Fibroblast of villous mesenchyme (primary cell): Measurements from ENCODE around the gene TTBK2. TPM values are rescaled to one million over a fixed set of nuclear protein-coding genes. Genes with fewer than 3 reads are reported as not detected.

Experiments used
- DNase-seq: peaks from one replicate; pipeline ENCODE4 v3.0.0-alpha.2; 2010; ENCODE audit warnings: low read depth
- H3K4me3 ChIP-seq: 2 replicates; pipeline ENCODE4 v1.5.1; 2011; ENCODE audit warnings: low read depth, mild to moderate bottlenecking, low read length
- small RNA-seq: library from RNA; depleted of rRNA; stranded (forward); fragments of <200 nt; gene quantifications from one replicate; pipeline ENCODE3, GENCODE V24; 2012
- total RNA-seq: library from RNA; depleted of rRNA; stranded (reverse); fragments of >200 nt; gene quantifications from 2 replicates; pipeline ENCODE4 v1.2.3, GENCODE V29; 2012
- TF ChIP-seq, protein P1 (sequence below): IDR thresholded peaks from 2 replicates; pipeline ENCODE4 v1.5.1; 2012; ENCODE audit warnings: low read depth, mild to moderate bottlenecking, low read length; ENCODE audit not compliant: insufficient read depth

TTBK2 gene
- total RNA-seq, 1 donor: 17.3 TPM

DNA sequence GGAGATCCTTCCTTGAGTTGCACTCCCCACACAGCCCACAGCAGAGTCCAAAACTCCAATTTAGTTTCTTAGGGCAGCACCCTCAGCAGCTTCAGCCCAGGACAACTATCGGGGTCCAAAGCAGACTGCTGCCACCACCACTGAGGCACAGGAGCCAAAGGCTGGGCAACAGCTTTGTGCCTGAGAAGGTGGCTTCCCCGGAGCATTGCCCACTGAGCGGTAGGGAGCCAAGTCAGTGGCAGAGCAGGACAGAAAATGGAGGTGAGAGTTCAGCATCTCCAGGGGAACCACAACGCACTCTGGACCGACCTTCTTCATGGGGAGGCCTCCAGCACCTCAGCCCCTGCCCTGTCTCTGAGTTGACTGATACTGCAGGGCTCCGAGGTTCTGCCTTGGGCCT, 227.1 kb downstream of the TTBK2 start:
- no peak overlapping the region for H3K4me3 ChIP-seq
- DNase-seq: no peak
- TF ChIP-seq, protein P1, sequence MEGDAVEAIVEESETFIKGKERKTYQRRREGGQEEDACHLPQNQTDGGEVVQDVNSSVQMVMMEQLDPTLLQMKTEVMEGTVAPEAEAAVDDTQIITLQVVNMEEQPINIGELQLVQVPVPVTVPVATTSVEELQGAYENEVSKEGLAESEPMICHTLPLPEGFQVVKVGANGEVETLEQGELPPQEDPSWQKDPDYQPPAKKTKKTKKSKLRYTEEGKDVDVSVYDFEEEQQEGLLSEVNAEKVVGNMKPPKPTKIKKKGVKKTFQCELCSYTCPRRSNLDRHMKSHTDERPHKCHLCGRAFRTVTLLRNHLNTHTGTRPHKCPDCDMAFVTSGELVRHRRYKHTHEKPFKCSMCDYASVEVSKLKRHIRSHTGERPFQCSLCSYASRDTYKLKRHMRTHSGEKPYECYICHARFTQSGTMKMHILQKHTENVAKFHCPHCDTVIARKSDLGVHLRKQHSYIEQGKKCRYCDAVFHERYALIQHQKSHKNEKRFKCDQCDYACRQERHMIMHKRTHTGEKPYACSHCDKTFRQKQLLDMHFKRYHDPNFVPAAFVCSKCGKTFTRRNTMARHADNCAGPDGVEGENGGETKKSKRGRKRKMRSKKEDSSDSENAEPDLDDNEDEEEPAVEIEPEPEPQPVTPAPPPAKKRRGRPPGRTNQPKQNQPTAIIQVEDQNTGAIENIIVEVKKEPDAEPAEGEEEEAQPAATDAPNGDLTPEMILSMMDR: no peak

DNA sequence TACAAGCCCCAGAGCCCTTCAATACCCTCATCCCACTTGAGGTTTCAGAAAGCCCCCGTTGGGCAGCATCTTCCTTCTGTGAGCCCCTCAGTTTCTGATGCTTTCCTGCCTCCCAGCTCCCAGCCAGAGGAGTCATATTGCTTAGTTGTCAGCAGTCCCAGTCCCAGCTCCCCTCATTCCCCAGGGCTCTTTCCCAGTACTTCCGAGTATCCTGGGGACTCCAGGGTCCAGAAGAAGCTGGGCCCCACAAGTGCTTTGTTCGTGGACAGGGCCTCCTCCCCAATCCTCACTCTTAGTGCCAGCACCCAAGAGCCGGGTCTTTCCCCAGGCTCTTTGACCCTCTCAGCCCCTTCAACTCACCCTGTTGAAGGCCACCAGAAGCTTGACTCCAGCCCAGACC, 227.6 kb downstream of the TTBK2 start:
- no peak overlapping the region for H3K4me3 ChIP-seq
- DNase-seq: no peak
- TF ChIP-seq, protein P1: no peak

DNA sequence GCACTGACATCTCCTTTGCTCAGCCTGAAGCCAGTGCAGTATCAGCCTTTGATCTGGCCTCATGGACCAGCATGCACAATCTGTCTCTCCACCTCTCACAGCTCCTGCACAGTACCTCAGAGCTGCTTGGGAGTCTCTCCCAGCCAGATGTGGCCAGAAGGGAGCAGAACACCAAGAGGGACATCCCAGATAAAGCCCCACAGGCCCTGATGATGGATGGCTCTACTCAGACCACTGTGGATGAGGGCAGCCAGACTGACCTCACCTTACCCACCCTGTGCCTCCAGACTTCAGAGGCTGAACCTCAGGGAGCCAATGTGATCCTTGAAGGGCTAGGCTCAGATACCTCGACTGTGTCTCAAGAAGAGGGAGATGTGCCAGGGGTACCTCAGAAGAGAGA, 228.0 kb downstream of the TTBK2 start:
- TF ChIP-seq, protein P1: no peak
- DNase-seq: no peak
- no peak overlapping the region for H3K4me3 ChIP-seq

DNA sequence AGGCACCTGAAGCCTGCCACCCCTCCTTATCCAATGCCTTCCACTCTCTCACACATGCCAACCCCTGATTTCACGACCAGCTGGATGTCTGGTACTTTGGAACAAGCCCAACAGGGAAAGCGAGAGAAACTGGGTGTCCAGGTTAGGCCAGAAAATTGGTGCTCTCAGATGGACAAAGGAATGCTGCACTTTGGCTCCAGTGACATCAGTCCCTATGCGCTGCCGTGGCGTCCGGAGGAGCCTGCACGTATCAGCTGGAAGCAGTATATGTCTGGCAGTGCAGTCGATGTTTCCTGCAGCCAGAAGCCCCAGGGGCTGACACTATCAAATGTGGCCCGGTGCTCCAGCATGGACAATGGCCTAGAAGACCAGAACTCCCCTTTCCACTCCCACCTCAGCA, 228.8 kb downstream of the TTBK2 start:
- no peak for DNase-seq
- TF ChIP-seq, protein P1: no peak
- H3K4me3 ChIP-seq: no peak overlapping the region

DNA sequence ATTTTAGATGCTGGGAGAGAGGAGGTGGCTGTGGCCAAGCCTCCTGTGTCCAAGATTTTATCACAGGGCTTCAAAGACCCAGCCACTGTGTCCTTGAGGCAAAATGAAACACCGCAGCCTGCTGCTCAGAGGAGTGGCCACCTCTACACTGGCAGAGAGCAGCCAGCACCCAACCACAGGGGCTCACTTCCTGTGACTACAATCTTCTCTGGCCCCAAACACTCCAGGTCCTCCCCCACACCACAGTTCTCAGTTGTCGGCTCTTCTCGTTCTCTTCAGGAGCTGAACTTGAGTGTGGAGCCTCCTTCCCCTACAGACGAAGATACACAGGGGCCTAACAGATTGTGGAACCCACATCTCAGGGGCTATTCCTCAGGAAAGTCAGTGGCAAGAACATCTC, 229.3 kb downstream of the TTBK2 start:
- TF ChIP-seq, protein P1: no peak
- H3K4me3 ChIP-seq: no peak overlapping the region
- DNase-seq: no peak

Small RNA genes lying within 50 kb of the gene (small RNA-seq; reads per million reads assigned to genes)
- not detected for gene KRT8P50

Other genes starting within 250 kb of the TTBK2 start
- gene CDAN1, start 183.7 kb downstream of the TTBK2 start, total RNA-seq: 6.8 and 15.1 TPM in 2 replicates
- 48.0 and 76.0 TPM in 2 replicates for gene UBR1, start 185.3 kb upstream of the TTBK2 start, total RNA-seq
- gene TMEM62, start 212.8 kb upstream of the TTBK2 start, total RNA-seq: 16.8 and 18.4 TPM in 2 replicates